GM19467 (cell line): ENCODE results near the gene SKP2.
"Not testable (repeated sequence)": the region's sequence is repeated elsewhere in the genome, so short reads cannot be mapped to it uniquely, and the experiment has no call there.

Experiments used
- ATAC-seq: cut with Tn5 transposase; IDR thresholded peaks from one replicate; pipeline ENCODE4 v1.9.1; 2021; ENCODE audit warnings: mild to moderate bottlenecking, moderate library complexity; ENCODE audit not compliant: unreplicated experiment

Gene SKP2

DNA sequence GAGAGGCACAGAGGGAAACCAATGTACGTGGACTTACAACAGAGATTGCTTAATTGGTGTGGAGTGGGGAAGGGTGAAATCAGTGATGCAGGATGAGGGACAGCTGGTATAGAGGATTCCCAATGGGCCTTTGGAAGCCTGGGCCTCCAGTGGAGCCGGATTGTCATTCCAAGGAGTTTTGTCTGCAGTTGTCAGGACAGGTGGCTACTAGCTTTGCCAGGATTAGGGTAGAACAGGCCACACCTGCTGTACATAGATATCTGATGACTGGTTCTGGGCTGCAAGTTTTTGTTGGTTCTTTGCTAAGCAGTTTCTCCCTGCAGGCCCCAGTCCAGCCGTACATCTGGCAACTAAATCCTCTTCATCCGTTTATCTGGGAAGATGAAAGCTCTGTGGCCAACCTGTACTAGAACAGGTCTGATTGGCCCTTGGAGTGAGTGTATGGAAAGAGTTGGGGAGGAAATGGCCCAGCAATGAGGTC, 4.2 kb downstream of the SKP2 start:
- ATAC-seq = no peak

DNA sequence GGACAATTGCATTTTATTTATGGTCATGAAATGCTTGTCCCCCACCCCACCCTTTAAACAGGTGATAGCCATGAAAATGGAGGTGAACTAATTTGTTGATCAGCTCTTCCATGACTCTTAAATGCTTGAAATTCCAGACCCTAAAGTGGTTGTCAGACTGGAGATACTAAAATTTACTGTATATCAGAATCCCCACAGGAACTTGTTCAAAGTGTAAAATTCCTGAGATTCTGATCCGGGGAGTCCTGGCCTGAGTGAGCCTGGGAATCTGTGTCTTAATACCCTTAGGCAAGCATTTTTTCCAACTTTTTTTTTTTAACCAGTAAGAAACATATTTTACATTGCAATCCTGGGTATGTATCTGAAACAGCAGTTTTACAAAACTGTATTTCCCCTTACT, 4.7 kb downstream of the SKP2 start:
- no peak for ATAC-seq

DNA sequence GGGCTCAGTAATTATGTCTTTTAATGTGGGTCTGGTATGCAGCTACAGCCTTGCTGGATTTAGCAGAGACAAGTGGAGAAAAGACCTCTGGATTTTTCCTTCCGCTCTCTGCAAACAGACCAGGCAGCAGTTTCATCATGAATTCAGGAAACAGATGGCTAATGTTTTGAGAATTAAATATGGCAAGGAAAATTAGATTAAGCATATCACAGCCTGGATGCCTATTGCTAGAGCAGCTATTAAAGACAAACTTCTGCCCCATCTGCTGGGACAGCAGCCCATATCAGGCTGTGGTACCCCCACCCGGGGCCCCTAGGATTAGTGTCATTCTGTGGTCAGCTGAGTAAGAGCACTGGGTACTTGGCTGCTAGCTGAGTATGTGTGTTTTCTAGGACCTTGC, 6.2 kb downstream of the SKP2 start:
- no peak for ATAC-seq

DNA sequence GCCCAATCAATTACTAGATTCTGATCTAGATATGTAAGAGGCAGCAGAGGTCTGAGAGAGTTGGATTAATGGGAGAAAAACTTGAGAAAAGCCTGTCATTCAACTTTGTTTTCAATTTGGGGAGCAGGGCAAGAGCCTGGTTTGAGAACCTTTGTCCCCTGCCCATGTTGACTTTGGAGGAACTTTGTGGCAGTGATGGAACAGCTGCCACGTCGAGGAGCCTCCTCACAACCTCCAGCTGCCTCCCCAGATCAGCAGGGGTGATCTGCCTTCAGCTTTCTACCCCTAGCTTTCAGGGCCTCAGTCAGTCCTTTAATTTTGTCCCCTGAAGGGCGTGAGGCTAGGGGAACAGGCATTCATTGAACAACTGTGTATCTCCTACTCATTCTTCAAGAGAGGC, 8.7 kb downstream of the SKP2 start:
- no peak for ATAC-seq

DNA sequence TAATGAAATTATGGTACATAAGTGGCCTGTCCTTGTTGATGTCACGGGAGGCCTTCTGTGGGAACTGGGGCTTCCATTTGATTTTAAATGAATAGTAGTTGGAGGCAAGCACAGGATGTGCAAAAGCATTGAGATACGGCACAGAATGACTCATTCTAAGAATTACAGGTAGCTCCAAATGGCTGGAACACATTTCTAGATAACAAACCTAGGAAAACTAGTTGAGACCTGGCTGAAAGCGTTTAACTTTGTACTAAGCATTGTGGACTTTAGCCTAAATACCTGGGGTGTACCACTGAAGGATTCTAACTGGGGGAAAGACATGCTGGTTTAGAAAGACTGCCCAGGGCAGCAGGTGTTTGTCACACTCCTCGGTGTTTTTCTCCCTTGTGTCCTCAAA, 9.4 kb downstream of the SKP2 start:
- no peak for ATAC-seq

DNA sequence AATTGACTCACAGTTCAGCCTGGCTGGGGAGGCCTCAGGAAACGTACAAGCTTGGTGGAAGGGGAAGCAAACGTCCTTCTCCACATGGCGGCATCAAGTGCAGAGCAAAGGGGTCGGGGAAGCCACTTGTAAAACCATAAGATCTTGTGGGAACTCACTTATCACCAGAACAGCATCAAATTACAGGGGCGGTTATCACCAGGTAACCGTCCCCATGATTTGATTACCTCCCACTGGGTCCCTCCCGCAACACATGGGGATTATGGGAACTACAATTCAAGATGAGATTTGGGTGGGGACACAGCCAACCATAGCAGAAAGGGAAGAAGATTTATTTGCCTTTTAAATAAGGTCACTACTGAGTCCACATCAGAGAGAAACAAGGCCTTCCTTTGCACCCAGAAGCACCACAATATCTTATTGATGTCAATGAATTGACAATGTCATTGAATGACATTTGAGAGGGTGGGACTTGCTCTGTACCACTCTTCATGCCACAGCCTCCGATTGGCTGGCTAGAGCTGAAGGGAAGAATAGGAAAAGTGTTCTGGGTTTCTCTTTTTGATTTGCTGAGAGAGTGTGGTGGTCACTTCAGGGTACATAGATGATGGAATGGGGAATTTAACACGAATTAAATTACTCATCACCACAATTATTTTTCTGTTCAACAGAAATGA, 11.0 kb downstream of the SKP2 start:
- ATAC-seq = no peak

DNA sequence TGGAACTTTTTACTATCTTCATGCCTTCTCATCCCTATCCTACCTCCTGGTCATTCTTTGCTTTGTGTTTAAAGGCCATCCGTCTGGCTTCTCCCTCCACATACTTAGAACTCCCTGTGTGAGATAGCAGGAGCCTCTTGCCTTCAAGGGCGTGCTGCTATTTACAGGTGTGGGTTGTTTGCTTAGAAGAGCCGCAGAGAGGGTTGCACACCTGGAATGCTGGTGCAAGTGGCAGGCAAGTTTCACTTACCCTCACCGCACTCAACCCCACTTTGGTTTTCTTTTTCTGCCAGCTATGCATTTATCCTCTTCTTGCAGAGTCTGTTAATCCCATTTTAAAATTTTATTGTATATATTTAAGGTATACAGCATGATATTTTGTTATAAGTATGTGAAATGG, 12.6 kb downstream of the SKP2 start:
- no peak for ATAC-seq

DNA sequence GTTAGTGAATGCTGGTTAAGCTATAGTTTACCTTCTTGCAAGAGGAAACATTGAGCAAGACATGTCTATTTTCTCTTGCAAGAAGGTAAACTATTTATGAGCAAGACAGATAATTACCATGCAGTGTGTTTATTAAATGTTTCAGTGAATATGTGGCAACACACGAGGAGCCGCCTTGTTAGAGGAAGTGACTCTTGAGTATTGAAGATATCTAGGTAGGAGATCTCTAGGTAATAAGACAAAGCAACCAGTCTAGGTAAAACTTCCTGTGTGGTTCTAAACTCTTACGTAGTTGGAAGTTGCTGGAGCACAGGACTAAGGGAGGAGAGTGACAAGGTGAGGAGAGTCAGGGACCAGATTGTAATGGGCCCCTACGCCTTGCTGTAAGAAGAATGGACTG, 16.8 kb downstream of the SKP2 start:
- no peak for ATAC-seq

DNA sequence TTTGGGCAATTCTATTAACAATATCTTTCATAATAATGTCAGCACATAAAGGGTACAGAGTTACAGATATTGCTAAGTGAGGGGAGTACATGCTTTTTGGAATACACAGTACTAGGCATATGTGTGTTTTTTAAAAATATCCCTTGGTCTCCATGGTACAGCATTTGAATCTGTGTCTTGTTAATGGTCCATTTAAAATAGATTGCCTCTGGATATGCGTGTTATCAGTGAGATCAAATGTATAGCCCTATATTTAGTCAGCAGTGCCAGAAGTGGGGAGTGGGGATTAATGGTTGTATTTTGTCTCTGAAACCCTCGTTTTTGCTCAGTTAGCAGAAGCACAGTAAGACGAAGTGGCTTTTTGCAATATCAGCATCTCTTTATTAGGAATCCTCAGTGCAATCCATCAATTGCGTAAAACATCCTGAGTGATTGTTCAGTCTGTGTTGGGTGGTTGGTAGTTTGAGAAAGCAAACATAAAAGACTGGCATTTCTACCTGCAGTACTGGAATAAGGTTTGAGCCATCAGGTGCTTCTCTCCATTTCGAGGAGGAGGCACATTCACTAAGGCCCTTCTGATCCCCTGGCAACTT, 19.0 kb downstream of the SKP2 start:
- no peak for ATAC-seq

DNA sequence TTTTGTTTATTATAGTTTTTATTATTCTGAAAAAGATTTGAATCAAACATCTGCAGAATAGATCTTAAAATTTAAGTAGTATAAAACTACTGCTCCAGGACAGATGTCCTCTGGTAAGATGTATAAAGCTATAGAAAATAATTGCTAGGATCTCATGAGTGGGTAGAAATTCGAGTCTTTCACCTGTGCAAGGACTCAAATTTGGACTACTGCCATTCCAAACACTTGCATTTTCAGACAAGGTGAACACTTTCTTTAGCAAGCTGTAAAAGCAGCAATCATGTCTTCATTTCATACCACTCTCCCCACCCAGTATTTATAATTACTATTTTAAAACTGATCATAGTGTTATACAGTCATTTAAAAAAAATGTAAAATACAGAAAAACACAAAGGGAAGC, 20.7 kb downstream of the SKP2 start:
- no peak for ATAC-seq

DNA sequence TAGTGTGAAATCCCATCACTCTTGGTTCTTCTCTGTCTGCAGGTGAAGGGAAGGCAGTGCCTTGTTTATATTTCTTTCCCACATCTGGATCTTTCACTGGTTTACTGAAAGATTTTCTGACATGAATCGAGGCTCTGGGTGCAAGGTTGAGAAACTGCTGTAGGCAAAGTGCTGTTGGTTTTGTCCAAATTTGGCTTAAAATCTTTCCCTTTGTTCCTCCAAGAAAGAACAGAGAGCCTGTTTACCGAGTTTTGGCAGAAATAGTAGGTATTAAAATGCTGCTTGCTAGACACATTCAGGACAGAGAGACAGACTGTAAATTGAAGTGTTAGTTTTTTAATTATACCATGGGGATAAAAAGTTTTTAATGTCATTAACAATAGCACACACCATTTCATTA, 21.5 kb downstream of the SKP2 start:
- ATAC-seq = no peak

DNA sequence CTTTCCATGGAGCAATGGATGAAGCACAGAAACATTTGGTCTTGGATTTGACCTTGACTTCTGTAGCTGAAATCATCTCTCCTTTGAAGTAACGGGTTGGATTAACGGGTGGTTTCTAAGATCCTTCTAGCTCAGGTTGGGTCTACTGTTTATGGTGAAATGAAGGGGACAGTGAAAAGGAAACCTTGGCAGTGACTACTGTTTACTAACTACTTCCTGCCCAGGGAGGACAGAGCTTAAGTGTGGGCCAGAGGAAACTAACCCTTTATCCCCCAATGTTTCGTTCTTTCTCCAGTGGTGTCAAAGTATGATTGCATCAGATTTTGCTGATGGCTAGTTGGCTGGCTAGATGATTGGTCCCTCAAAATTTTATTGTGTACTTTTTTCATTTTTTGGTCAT, 22.2 kb downstream of the SKP2 start:
- no peak for ATAC-seq

DNA sequence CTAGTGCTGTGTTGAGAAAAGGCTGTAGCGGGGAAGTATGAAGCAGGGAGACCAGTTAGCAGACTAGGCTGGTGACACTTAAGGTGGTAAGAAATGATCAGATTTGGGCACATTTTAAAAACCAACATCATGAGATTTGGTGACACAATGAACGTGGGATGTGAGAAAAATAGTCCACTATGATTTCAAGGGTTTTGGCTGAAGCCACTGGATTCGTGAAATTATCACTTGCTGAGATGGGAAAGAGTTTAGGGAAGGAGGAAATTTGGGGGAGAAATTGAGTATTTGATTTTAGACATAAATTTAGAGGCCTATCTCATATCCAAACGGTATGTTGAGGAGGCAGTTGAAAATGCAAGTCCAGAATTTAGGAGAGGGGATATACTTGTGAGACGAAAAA, 23.1 kb downstream of the SKP2 start:
- ATAC-seq = no peak

DNA sequence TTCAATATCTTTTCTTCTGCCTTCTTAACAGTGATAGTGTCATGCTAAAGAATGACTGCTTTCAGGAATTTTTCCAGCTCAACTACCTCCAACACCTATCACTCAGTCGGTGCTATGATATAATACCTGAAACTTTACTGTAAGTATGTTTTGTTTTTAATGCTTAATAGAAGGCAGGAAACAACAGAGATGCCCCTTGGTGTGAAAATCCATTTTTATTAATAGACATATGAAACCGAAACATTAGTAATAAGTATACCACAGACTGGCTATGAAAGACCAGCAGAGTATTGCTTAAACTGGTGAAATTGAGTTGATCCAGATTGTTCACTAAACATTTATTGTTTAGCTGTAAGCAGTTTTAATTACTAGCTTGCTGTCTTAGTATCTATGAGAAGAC, 25.2 kb downstream of the SKP2 start:
- peak; percentile 95 for ATAC-seq

DNA sequence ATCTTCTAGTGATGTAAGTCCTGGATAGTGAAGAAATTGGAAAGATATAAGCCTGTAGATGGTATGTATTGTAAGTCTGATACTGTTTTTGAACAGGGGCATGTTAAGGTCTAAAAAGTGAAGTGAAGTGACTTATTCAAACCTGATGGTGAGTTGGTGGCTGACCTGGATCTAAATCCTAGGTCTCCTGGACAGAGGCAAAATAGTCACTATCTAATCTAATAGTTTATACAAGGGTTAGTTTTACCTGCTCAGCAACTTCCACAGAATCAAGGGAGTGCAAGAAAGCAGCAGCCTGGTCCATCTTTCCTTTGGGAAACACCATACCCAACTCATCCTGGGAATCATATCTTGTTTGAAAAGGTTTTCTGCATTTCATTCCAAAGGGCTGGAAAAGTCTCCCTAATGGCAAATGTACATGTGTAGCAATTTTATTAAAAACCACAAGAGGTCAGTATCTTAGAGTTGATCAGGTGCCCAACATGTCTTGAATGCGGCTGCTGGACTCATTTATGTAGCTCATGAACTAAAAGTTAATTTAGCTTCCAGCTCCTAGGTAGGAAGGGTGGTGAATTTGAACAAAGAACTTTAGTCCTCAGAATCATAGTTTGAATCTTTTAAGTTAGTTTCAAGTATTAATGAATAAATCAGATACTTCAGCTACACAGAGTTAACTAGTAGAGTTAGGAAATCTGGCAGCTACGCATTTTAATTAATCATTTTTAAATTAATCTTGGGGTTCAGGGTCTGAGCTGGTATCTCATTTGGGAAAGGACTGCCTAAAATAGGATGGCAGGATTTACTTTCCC, 26.0 kb downstream of the SKP2 start:
- ATAC-seq = no peak

DNA sequence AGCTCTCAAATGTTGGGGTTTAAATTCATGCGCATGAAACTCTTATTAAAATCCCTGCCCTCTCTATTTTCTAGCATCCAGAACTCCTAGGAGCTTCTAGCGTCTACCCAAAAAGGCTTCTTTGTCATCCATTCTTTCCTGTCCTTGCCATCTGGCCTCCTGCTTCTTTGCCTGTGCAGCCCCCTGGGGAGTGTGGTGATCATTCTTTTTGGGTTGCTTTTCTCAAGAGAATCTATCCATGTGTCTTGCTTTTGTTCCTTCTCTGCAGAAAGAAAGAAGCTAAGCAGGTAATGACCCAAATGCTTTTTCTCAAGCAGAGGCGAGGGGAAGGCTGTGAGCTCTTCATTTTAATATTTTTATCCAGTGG, 26.6 kb downstream of the SKP2 start:
- ATAC-seq = no peak

DNA sequence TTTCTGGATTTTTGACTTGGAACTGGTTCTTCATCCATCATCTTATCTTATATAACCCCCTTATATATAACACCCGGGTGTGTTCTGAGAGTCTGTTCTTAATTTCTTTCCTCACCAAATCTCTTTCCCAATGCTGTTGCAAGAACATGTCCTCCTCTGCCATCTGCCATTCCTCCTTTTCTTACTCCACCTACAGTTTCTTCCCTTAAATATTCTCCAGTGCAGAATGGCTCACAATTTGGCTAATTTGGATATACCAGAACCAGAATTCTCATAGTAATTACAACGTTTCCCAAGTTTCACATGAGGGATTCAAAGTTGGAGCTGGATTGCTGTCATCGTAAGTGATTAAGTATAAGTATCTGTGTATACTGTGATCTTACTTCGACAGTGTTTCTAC, 28.0 kb downstream of the SKP2 start:
- no peak for ATAC-seq

DNA sequence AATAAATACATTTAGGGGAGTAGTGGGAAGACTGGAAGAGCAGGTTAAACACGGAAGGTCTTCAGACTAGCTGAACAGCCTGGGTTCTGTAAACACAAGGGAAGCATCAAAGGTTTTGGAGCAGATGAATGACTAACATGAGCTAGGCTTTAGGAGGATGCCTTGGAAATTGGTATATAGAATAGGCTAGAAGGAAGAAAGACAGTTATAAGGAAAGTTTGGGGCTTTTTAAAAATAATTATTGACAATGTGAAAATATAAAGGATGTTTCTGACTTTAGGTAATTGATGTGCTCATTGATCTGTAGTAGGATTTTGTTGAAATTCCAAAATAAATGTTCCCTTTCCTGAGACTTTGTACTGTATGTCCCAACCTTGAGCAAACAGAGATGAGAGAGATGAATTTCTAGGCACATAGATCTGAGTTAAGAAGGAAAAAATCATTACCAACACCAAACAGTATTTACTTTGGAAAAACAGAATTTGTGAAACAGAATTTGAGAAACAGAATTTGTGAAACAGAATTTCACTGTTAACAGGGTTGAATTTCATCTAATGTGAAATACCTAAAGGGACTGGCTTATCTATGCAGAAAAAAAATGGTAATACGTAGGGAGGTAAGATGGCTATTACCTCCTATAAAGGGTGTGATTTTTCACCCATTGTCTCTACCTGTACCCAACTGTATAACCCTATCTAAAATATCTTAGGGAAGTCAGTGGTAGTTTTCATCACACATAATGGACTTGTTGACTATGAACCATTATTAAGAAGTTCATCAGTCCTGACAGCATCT, 28.8 kb downstream of the SKP2 start:
- ATAC-seq = no peak

DNA sequence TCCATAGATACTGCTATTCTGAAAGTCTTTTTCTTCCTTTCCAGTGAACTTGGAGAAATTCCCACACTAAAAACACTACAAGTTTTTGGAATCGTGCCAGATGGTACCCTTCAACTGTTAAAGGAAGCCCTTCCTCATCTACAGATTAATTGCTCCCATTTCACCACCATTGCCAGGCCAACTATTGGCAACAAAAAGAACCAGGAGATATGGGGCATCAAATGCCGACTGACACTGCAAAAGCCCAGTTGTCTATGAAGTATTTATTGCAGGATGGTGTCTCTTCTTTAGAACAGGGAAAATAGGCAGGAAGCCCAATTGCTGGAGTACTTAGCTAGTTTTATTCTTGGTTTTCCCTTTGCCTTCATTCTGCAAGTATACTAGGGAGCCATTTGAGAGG, 29.9 kb downstream of the SKP2 start:
- ATAC-seq = no peak

DNA sequence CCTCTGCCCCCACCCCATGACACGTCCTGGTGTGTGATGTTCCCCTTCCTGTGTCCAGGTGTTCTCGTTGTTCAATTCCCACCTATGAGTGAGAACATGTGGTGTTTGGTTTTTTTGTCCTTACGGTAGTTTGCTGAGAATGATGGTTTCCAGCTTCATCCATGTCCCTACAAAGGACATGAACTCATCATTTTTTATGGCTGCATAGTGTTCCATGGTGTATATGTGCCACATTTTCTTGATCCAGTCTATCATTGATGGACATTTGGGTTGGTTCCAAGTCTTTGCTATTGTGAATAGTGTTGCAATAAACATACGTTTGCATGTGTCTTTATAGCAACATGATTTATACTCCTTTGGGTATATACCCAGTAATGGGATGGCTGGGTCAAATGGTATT, 32.5 kb downstream of the SKP2 start:
- ATAC-seq = not testable (repeated sequence)

DNA sequence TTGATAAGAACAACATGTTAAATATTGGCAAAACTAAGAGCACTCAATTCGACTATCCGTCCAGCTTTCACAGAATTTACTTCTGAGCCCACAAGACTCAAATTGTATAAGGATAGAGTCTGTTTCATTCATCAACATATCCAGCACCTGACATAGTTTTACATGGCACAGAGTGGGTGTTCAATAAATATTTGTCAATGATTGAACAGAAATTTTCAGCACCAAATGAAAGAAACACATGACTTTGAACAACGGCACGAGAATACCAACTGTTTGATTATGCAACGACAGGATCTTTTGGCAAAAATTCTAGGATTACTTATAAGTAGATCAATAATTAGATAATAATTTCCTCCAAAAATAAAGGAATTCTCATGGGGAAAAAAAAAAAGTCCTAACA, 41.8 kb downstream of the SKP2 start:
- ATAC-seq = no peak
